SK-N-SH (cell line): Measurements from ENCODE around the gene CLASRP. TPM values are rescaled to one million over a fixed set of nuclear protein-coding genes. Genes with fewer than 3 reads are reported as not detected.

Experiments used
- CTCF ChIA-PET: fragments of 300-600, 350-600 bp; formaldehyde crosslinking; extraction: SDS; loops from one replicate; lab custom pipeline; 2021; lab: Yijun Ruan, JAX
- POLR2A ChIA-PET: fragments of 350-600 bp; sonication (Branson Sonifier 250); formaldehyde crosslinking; extraction: SDS; loops from one replicate; lab custom pipeline; 2020; ENCODE audit warnings: antibody characterized with exemption, inconsistent platforms; lab: Yijun Ruan, JAX
- DNase-seq: peaks from one replicate; pipeline ENCODE4 v3.0.0; 2012
- H2AFZ ChIP-seq: fragments of 200-600 bp; sonication (generic); 2 replicates; pipeline ENCODE4 v1.8.1; 2016; ENCODE audit warnings: antibody characterized with exemption, mild to moderate bottlenecking, low read depth
- H3F3A ChIP-seq: fragments of 200-600 bp; sonication (generic); replicated peaks from 2 replicates; pipeline ENCODE3; 2016; ENCODE audit warnings: antibody characterized with exemption, mild to moderate bottlenecking; ENCODE audit not compliant: insufficient read depth
- H3K27ac ChIP-seq, 2 experiments: fragments of 200-500 bp in 1 of 2; fragments of 200-600 bp in 1 of 2; sonication (Bioruptor generic) in 1 of 2; sonication (generic), shearing (Covaris generic) in 1 of 2; 2 replicates each; pipeline versions ENCODE4 v1.5.1 to v1.6.1; 2014 to 2016; ENCODE audit warnings: low read depth in 2 of 2, inconsistent platforms in 1 of 2, low read length in 1 of 2, mild to moderate bottlenecking in 1 of 2, mixed read lengths in 1 of 2
- H3K27me3 ChIP-seq: fragments of 200-600 bp; sonication (generic), shearing (Covaris generic); 2 replicates; pipeline ENCODE4 v1.6.1; 2016; ENCODE audit warnings: mixed run types; ENCODE audit not compliant: insufficient read depth
- H3K36me3 ChIP-seq, 2 experiments: fragments of 200-500 bp in 1 of 2; fragments of 200-600 bp in 1 of 2; sonication (Bioruptor generic) in 1 of 2; sonication (generic) in 1 of 2; replicated peaks in 1 of 2; 2 replicates each; pipeline versions ENCODE3 to v1.5.1; 2014 to 2016; ENCODE audit warnings: low read length in 1 of 2, mild to moderate bottlenecking in 1 of 2; ENCODE audit not compliant: insufficient read depth in 2 of 2, control insufficient read depth in 1 of 2
- H3K4me1 ChIP-seq, 2 experiments: fragments of 200-500 bp in 1 of 2; fragments of 200-600 bp in 1 of 2; sonication (Bioruptor generic) in 1 of 2; sonication (generic), shearing (Covaris generic) in 1 of 2; 2 replicates each; pipeline versions ENCODE4 v1.5.1 to v1.6.1; 2014 to 2016; ENCODE audit warnings: low read depth in 1 of 2, low read length in 1 of 2, mixed run types in 1 of 2; ENCODE audit not compliant: insufficient read depth in 2 of 2, control insufficient read depth in 1 of 2
- H3K4me2 ChIP-seq: fragments of 200-600 bp; sonication (generic), shearing (Covaris generic); 2 replicates; pipeline ENCODE4 v1.6.1; 2017; ENCODE audit warnings: mixed run types
- H3K4me3 ChIP-seq, 2 experiments: fragments of 200-500 bp in 1 of 2; fragments of 200-600 bp in 1 of 2; sonication (Bioruptor generic) in 1 of 2; sonication (generic), shearing (Covaris generic) in 1 of 2; 2 replicates each; pipeline versions ENCODE4 v1.5.1 to v1.8.1; 2014 to 2016; ENCODE audit warnings: low read depth in 2 of 2, inconsistent platforms in 1 of 2, low read length in 1 of 2, mild to moderate bottlenecking in 1 of 2, mixed read lengths in 1 of 2, moderate library complexity in 1 of 2
- H3K79me2 ChIP-seq: fragments of 200-600 bp; sonication (generic); 2 replicates; pipeline ENCODE4 v1.8.1; 2017; ENCODE audit warnings: mild to moderate bottlenecking; ENCODE audit not compliant: insufficient read depth
- H3K9ac ChIP-seq: fragments of 200-600 bp; sonication (generic); 2 replicates; pipeline ENCODE4 v1.6.1; 2017; ENCODE audit warnings: mixed run types
- H3K9me2 ChIP-seq: fragments of 200-600 bp; sonication (generic); 2 replicates; pipeline ENCODE4 v1.6.1; 2017; ENCODE audit warnings: mixed run types
- H3K9me3 ChIP-seq: fragments of 200-600 bp; sonication (generic); 2 replicates; pipeline ENCODE4 v1.6.1; 2017; ENCODE audit warnings: mixed run types, mild to moderate bottlenecking, moderate library complexity
- H4K20me1 ChIP-seq: fragments of 200-600 bp; sonication (generic); 2 replicates; pipeline ENCODE4 v1.6.1; 2017; ENCODE audit warnings: mild to moderate bottlenecking, mixed run types; ENCODE audit not compliant: insufficient read depth
- CHD2 ChIP-seq: fragments of 150-350 bp; IDR thresholded peaks from 2 replicates; pipeline ENCODE4 v1.6.1; 2018; ENCODE audit warnings: low read length; ENCODE audit not compliant: partially characterized antibody
- CTCF ChIP-seq: fragments of 200-600 bp; sonication (generic); IDR thresholded peaks from 2 replicates; pipeline ENCODE4 v1.6.1; 2017; ENCODE audit warnings: antibody characterized with exemption, mild to moderate bottlenecking, moderate library complexity
- ELF1 ChIP-seq: IDR thresholded peaks from 2 replicates; pipeline ENCODE4 v1.4.0; 2012
- GATA2 ChIP-seq: sonication (generic); formaldehyde crosslinking; IDR thresholded peaks from 2 replicates; pipeline ENCODE4 v1.5.0; 2020; ENCODE audit warnings: mild to moderate bottlenecking, missing genetic modification reagents
- IRF3 ChIP-seq: fragments of 150-350 bp; IDR thresholded peaks from 2 replicates; pipeline ENCODE4 v1.6.1; 2016; ENCODE audit warnings: mild to moderate bottlenecking, low read depth, low read length
- JUND ChIP-seq: IDR thresholded peaks from 2 replicates; pipeline ENCODE4 v1.4.0; 2012
- MEF2A ChIP-seq: IDR thresholded peaks from 2 replicates; pipeline ENCODE4 v1.4.0; 2012; ENCODE audit warnings: low read depth, borderline replicate concordance
- MXI1 ChIP-seq: IDR thresholded peaks from 2 replicates; pipeline ENCODE4 v1.6.1; 2012; ENCODE audit warnings: mild to moderate bottlenecking, low read depth, low read length, improper control_type of control experiment
- POLR2AphosphoS5 ChIP-seq: IDR thresholded peaks from 2 replicates; pipeline ENCODE4 v1.6.1; 2012; ENCODE audit warnings: low read depth, low read length
- RAD21 ChIP-seq: IDR thresholded peaks from 2 replicates; pipeline ENCODE4 v1.6.1; 2012; ENCODE audit warnings: mild to moderate bottlenecking, low read length
- USF1 ChIP-seq: IDR thresholded peaks from 2 replicates; pipeline ENCODE4 v1.4.0; 2012; ENCODE audit warnings: low read depth, borderline replicate concordance
- ZBTB33 ChIP-seq: IDR thresholded peaks from 2 replicates; pipeline ENCODE4 v1.4.0; 2012; ENCODE audit warnings: low read depth, borderline replicate concordance
- WGBS: methylation state at CpG from one replicate; pipeline ENCODE4 v1.1.6; 2017; ENCODE audit warnings: low lambda C conversion rate; 5-methylcytosine and 5-hydroxymethylcytosine counted together
- polyA plus RNA-seq, 3 experiments: library from polyadenylated mRNA; depleted of rRNA; stranded (reverse); fragments of >200 nt; gene quantifications; 2 replicates each; pipeline ENCODE4 v1.2.3, GENCODE V29; 2012
- TF ChIP-seq, protein P1 (sequence below): IDR thresholded peaks from 2 replicates; pipeline ENCODE4; 2012
- TF ChIP-seq, protein P2 (sequence below): fragments of 150-350 bp; IDR thresholded peaks from 2 replicates; pipeline ENCODE4 v1.6.1; 2017; ENCODE audit warnings: antibody characterized with exemption, low read length, low read depth, borderline replicate concordance

CLASRP gene
- polyA plus RNA-seq, 1 of the 3 experiments (the other 2 are of a cell fraction), result 54.8 TPM

- no peak overlapping the region for H2AFZ ChIP-seq
- no peaks in the 10 kb centered on the region for H3K9me3 ChIP-seq
- H3K4me2 ChIP-seq, result no peak overlapping the region
- POLR2A ChIA-PET, result no interaction called here
- peaks cover 12% of the 10 kb centered on the region for H4K20me1 ChIP-seq
- no peaks in the 10 kb centered on the region for H3K9me2 ChIP-seq
- H3K36me3 ChIP-seq, result peaks cover 5 to 11% of the 10 kb centered on the region in 2 experiments
- H3F3A ChIP-seq, result peaks cover 18% of the 10 kb centered on the region
- DNase-seq, result no peak
- TF ChIP-seq, protein P1, sequence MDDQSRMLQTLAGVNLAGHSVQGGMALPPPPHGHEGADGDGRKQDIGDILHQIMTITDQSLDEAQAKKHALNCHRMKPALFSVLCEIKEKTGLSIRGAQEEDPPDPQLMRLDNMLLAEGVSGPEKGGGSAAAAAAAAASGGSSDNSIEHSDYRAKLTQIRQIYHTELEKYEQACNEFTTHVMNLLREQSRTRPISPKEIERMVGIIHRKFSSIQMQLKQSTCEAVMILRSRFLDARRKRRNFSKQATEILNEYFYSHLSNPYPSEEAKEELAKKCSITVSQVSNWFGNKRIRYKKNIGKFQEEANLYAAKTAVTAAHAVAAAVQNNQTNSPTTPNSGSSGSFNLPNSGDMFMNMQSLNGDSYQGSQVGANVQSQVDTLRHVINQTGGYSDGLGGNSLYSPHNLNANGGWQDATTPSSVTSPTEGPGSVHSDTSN, result no peak
- TF ChIP-seq MEF2A, result no peak
- no peak for TF ChIP-seq IRF3
- no peak for TF ChIP-seq CHD2
- peaks cover 9 to 25% of the 10 kb centered on the region in 2 experiments; a peak in 3 of 4 replicates for H3K4me1 ChIP-seq
- peaks cover 52% of the 10 kb centered on the region for H3K79me2 ChIP-seq
- CTCF ChIA-PET, result interaction anchor here (1.7 kb wide), 1 partner anchor 31 kb away, joined by 7 read pairs; no protein-coding TSS in a partner anchor
- H3K4me3 ChIP-seq, result no peak overlapping the region
- 96% methylated on average over 12 of the region's 17 CpGs for WGBS
- no peak overlapping the region for H3K9ac ChIP-seq
- no peaks in the 10 kb centered on the region for H3K27me3 ChIP-seq
- no peak overlapping the region for H3K27ac ChIP-seq
These were observed 51.2 kb downstream of the CLASRP start for GRCh38 chr19:45090034-45090433.

GRCh38 chr19:45090606-45091005 is 51.8 kb downstream of the CLASRP start:
- Histone ChIP-seq H3K4me1 (peaks cover 9 to 25% of the 10 kb centered on the region in 2 experiments; a peak in 3 of 4 replicates), H3F3A (peaks cover 18% of the 10 kb centered on the region), H3K9ac (no peak overlapping the region), H4K20me1 (peaks cover 18% of the 10 kb centered on the region), H2AFZ (no peak overlapping the region), H3K4me3 (peak overlapping the region; percentile 44 to 98; a peak in 3 of 4 replicates), H3K27ac (peak overlapping the region; percentile 69 to 83), H3K79me2 (peaks cover 52% of the 10 kb centered on the region), H3K4me2 (peak overlapping the region; percentile 98), H3K9me3 (no peaks in the 10 kb centered on the region), H3K27me3 (no peaks in the 10 kb centered on the region), H3K36me3 (peaks cover 2 to 9% of the 10 kb centered on the region in 2 experiments), H3K9me2 (no peaks in the 10 kb centered on the region)
- ChIA-PET CTCF (interaction anchor here (0.8 to 1.7 kb wide), 3 partner anchors 11 to 158 kb away, joined by 3 to 7 read pairs (median 3); no protein-coding TSS in a partner anchor), POLR2A (no interaction called here)
- 47% methylated on average over 5 of the region's 5 CpGs for WGBS
- no peak for DNase-seq
- no peak for TF ChIP-seq MEF2A
- no peak for TF ChIP-seq JUND
- TF ChIP-seq RAD21, result no peak
- no peak for TF ChIP-seq POLR2AphosphoS5
- TF ChIP-seq CTCF, result no peak
- no peak for TF ChIP-seq MXI1
- TF ChIP-seq CHD2, result no peak
- TF ChIP-seq USF1, result no peak
- no peak for TF ChIP-seq ELF1
- TF ChIP-seq, protein P2, sequence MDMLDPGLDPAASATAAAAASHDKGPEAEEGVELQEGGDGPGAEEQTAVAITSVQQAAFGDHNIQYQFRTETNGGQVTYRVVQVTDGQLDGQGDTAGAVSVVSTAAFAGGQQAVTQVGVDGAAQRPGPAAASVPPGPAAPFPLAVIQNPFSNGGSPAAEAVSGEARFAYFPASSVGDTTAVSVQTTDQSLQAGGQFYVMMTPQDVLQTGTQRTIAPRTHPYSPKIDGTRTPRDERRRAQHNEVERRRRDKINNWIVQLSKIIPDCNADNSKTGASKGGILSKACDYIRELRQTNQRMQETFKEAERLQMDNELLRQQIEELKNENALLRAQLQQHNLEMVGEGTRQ, result no peak
- no peak for TF ChIP-seq GATA2 (CRISPR knock-in tag)
- TF ChIP-seq ZBTB33, result no peak
- TF ChIP-seq, all 33 proteins: peak for 0
